A549 (cell line): ENCODE results near the gene TAX1BP1. TPM values are rescaled to one million over a fixed set of nuclear protein-coding genes. Genes with fewer than 3 reads are reported as not detected.

Experiments
- ATAC-seq, 2 experiments: fragments of 200-7000 bp in 1 of 2; fragments of >200 bp in 1 of 2; cut with Nextera tagmentation in 1 of 2; cut with Tn5 transposase in 1 of 2; 3 replicates each; pipeline versions ENCODE4 v1.8.0 to v1.9.1; 2018 to 2020; ENCODE audit warnings: mild to moderate bottlenecking in 1 of 2, moderate library complexity in 1 of 2
- CTCF ChIA-PET: fragments of 300-600 bp; sonication (Branson Sonifier 250); formaldehyde crosslinking; extraction: SDS; loops from one replicate; lab custom pipeline; 2021; ENCODE audit warnings: antibody characterized with exemption, inconsistent platforms; lab: Yijun Ruan, JAX
- POLR2A ChIA-PET: fragments of 350-600 bp; formaldehyde crosslinking; extraction: SDS; loops from one replicate; lab custom pipeline; 2021; ENCODE audit warnings: antibody characterized with exemption, inconsistent platforms; lab: Yijun Ruan, JAX
- DNase-seq, 2 experiments: peaks; one replicate each; pipeline versions ENCODE4 v3.0.0 to v3.0.0-alpha.2; 2011 to 2016; ENCODE audit warnings: low read depth in 1 of 2, low spot score in 1 of 2
- FAIRE-seq: peaks from 2 replicates; lab custom pipeline; 2011; peaks lifted over from hg19 to GRCh38; lab: Jason Lieb, UNC
- H3K27ac ChIP-seq, 2 experiments: fragments of >200 bp; sonication (Bioruptor Twin); formaldehyde crosslinking; 3 replicates each; pipeline ENCODE4 v1.5.1; 2016 to 2017
- H3K4me1 ChIP-seq: fragments of >200 bp; sonication (Bioruptor Twin); formaldehyde crosslinking; 3 replicates; pipeline ENCODE4 v1.6.1; 2016
- H3K4me2 ChIP-seq: fragments of >200 bp; sonication (Bioruptor Twin); formaldehyde crosslinking; 3 replicates; pipeline ENCODE4 v1.6.1; 2016
- H3K4me3 ChIP-seq: fragments of >200 bp; sonication (Bioruptor Twin); formaldehyde crosslinking; 3 replicates; pipeline ENCODE4 v1.5.1; 2016
- H3K9me3 ChIP-seq: fragments of >200 bp; sonication (Bioruptor Twin); formaldehyde crosslinking; 3 replicates; pipeline ENCODE4 v1.6.1; 2016
- CBX2 ChIP-seq: fragments of 200-600 bp; sonication (generic); IDR thresholded peaks from 2 replicates; pipeline ENCODE4 v1.6.1; 2016; ENCODE audit warnings: low read depth, mild to moderate bottlenecking, borderline replicate concordance
- CEBPB ChIP-seq, 2 experiments: fragments of >200 bp in 1 of 2; sonication (Bioruptor Twin) in 1 of 2; formaldehyde crosslinking in 1 of 2; IDR thresholded peaks; 2 replicates each; pipeline ENCODE4 v1.6.1; 2012 to 2016
- CHD2 ChIP-seq: fragments of 150-350 bp; IDR thresholded peaks from 2 replicates; pipeline ENCODE4 v1.6.1; 2014; ENCODE audit warnings: low read length; ENCODE audit not compliant: partially characterized antibody
- EHF ChIP-seq: fragments of 250-450 bp; sonication (Bioruptor Pico); IDR thresholded peaks from 2 replicates; pipeline ENCODE4 v1.5.0; 2020; ENCODE audit warnings: mild to moderate bottlenecking
- ELK1 ChIP-seq: fragments of 150-350 bp; IDR thresholded peaks from 2 replicates; pipeline ENCODE4 v1.6.1; 2014; ENCODE audit warnings: low read depth, mild to moderate bottlenecking, low read length
- EP300 ChIP-seq, 2 experiments: fragments of >200 bp; sonication (Bioruptor Twin); formaldehyde crosslinking; IDR thresholded peaks; 2 replicates in 1 of 2; 3 replicates in 1 of 2; pipeline ENCODE4 v1.6.1; 2016 to 2017
- ESRRA ChIP-seq: fragments of 150-350 bp; IDR thresholded peaks from 2 replicates; pipeline ENCODE4 v1.6.1; 2014; ENCODE audit warnings: mild to moderate bottlenecking, low read length, borderline replicate concordance
- FOSB ChIP-seq: fragments of 250-450 bp; sonication (Bioruptor Pico); IDR thresholded peaks from 2 replicates; pipeline ENCODE4 v1.5.0; 2020; ENCODE audit warnings: mild to moderate bottlenecking, moderate library complexity
- FOSL2 ChIP-seq, 2 experiments: fragments of 450-650 bp in 1 of 2; fragments of >200 bp in 1 of 2; sonication (Bioruptor Twin) in 1 of 2; formaldehyde crosslinking; IDR thresholded peaks; 2 replicates each; pipeline versions ENCODE4 v1.5.0 to v1.6.1; 2016 to 2020; ENCODE audit warnings: mild to moderate bottlenecking in 1 of 2, moderate library complexity in 1 of 2
- FOXS1 ChIP-seq: fragments of 250-450 bp; sonication (Bioruptor Pico); IDR thresholded peaks from 2 replicates; pipeline ENCODE4 v1.5.0; 2020; ENCODE audit warnings: mild to moderate bottlenecking, moderate library complexity
- GATA3 ChIP-seq: IDR thresholded peaks from 2 replicates; pipeline ENCODE4 v1.6.1; 2012; ENCODE audit warnings: borderline replicate concordance
- HOXA7 ChIP-seq: fragments of 250-450 bp; sonication (Bioruptor Pico); IDR thresholded peaks from 2 replicates; pipeline ENCODE4 v1.5.0; 2020; ENCODE audit warnings: mild to moderate bottlenecking, moderate library complexity
- JUNB ChIP-seq: fragments of >200 bp; sonication (Bioruptor Twin); formaldehyde crosslinking; IDR thresholded peaks from 2 replicates; pipeline ENCODE4 v1.6.1; 2016
- KDM1A ChIP-seq: fragments of 200-600 bp; sonication (generic); IDR thresholded peaks from 2 replicates; pipeline ENCODE4 v1.6.1; 2016; ENCODE audit warnings: low read depth, mild to moderate bottlenecking
- KDM5A ChIP-seq: fragments of 200-600 bp; sonication (generic); IDR thresholded peaks from 2 replicates; pipeline ENCODE4 v1.6.1; 2016; ENCODE audit warnings: antibody characterized with exemption, mild to moderate bottlenecking
- MAX ChIP-seq: IDR thresholded peaks from 2 replicates; pipeline ENCODE4 v1.6.1; 2012
- MAZ ChIP-seq: fragments of 150-350 bp; IDR thresholded peaks from 2 replicates; pipeline ENCODE4 v1.6.1; 2014; ENCODE audit warnings: antibody characterized with exemption, low read depth, low read length, borderline replicate concordance
- MYC ChIP-seq: IDR thresholded peaks from 2 replicates; pipeline ENCODE4 v1.6.1; 2012; ENCODE audit warnings: mild to moderate bottlenecking, inconsistent platforms, low read length, improper control_type of control experiment, borderline replicate concordance
- RARB ChIP-seq: fragments of 250-450 bp; sonication (Bioruptor Pico); IDR thresholded peaks from 2 replicates; pipeline ENCODE4 v1.8.0; 2021; ENCODE audit warnings: mild to moderate bottlenecking, moderate library complexity
- SMC3 ChIP-seq: fragments of >200 bp; sonication (Bioruptor Twin); formaldehyde crosslinking; IDR thresholded peaks from 3 replicates; pipeline ENCODE4 v1.6.1; 2018; ENCODE audit warnings: inconsistent platforms
- WGBS: methylation state at CpG from one replicate; pipeline ENCODE4 v1.1.6; 2017; ENCODE audit errors: missing lambda C conversion rate; 5-methylcytosine and 5-hydroxymethylcytosine counted together
- polyA plus RNA-seq, 4 experiments: library from polyadenylated mRNA; depleted of rRNA in 3 of 4; stranded (reverse); fragments of >200 nt; fragmentation: RNase III in 1 of 4; extraction: RNeasy Plus Mini Kit Qiagen cat#74134 plus additional on column Dnase treatment in 1 of 4; gene quantifications; 2 replicates in 3 of 4; 3 replicates in 1 of 4; pipeline ENCODE4 v1.2.3, GENCODE V29; 2011 to 2017
- TF ChIP-seq, protein P1 (sequence below): fragments of 250-450 bp; sonication (Bioruptor Pico); IDR thresholded peaks from 2 replicates; pipeline ENCODE4 v1.5.0; 2021; ENCODE audit warnings: mild to moderate bottlenecking, moderate library complexity, borderline replicate concordance
- TF ChIP-seq, protein P2 (sequence below): fragments of 200-600 bp; sonication (generic); IDR thresholded peaks from 2 replicates; pipeline ENCODE4 v1.6.1; 2016; ENCODE audit warnings: antibody characterized with exemption, mild to moderate bottlenecking, moderate library complexity
- TF ChIP-seq, protein P3 (sequence below): fragments of 450-650 bp; IDR thresholded peaks from 2 replicates; pipeline ENCODE4 v1.6.1; 2014; ENCODE audit warnings: antibody characterized with exemption

Gene TAX1BP1
- polyA plus RNA-seq, 2 of the 4 experiments (the other 2 are of a cell fraction): 105 to 180 TPM

- ChIA-PET POLR2A (no interaction called here), CTCF (interaction anchor here (1.4 to 2.7 kb wide), 3 partner anchors 226 to 487 kb away, joined by 4 to 6 read pairs (median 4); no protein-coding TSS in a partner anchor)
- 72% methylated on average over 4 of the region's 4 CpGs for WGBS
Observed at GRCh38 chr7:27695096-27695495, 44.9 kb upstream of the TAX1BP1 start.

DNA sequence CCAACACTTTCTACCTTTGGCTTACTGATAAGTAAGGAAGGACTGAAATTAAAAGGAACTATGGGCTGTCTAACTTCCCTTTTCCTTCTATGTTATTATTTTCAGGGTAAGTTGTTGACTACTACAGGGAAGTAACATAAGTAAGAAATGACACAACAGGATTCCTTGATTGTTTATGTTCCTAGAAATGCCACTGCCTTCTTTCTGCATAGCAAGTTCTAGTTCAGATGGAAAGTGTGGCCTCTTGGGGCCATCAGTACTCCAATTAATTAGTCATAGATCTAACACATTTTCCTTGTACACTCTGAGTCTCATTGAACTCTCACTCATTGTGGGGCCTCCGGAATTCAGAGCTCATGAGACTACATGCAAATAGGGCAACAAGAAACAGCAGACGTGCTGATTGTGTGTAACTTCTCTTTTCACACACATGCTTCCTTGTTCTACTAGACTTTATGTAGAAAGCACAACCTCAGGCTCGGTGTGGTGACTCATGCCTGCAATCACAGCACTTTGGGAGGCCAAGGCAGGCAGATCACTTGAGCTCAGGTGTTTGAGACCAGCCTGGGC lies 42.0 kb upstream of the TAX1BP1 start:
- H3K4me3 ChIP-seq: no peak overlapping the region
- H3K4me2 ChIP-seq: peak overlapping the region; percentile 34
- POLR2A ChIA-PET: no interaction called here
- FAIRE-seq (peak; percentile 59), ATAC-seq (peak; percentile 50 to 59; a peak in 4 of 6 replicates), DNase-seq (peak in 1 of 2 experiments; percentile 40)
- no peak for TF ChIP-seq HOXA7 (CRISPR knock-in tag)
- TF ChIP-seq EHF (CRISPR knock-in tag): no peak
- no peak for TF ChIP-seq EP300 (IDR thresholded peaks at IDR 0.05)
- TF ChIP-seq FOSL2 (IDR thresholded peaks at IDR 0.05): no peak
- peak; percentile 57; the same call in 1 of the 2 replicates for TF ChIP-seq FOSL2 (CRISPR knock-in tag; IDR thresholded peaks at IDR 0.05)
- TF ChIP-seq ELK1: no peak
- 0 out of 2 replicates have a peak, but pooled peaks have one; percentile 16 for TF ChIP-seq MYC
- CTCF ChIA-PET: interaction anchor here (1.1 to 1.8 kb wide), 4 partner anchors 8 to 25 kb away, joined by 3 to 6 read pairs (median 4); no protein-coding TSS in a partner anchor
- H3K4me1 ChIP-seq: peaks cover 23% of the 10 kb centered on the region
- peak overlapping the region in 1 of 2 experiments; percentile 0; a peak in 1 of 6 replicates for H3K27ac ChIP-seq
- WGBS: 50% methylated on average over 3 of the region's 3 CpGs
- no peaks in the 10 kb centered on the region for H3K9me3 ChIP-seq

More at GRCh38 chr7:27695096-27695495, 44.9 kb upstream of the TAX1BP1 start:
- H3K4me3 ChIP-seq: no peak overlapping the region
- FAIRE-seq (no peak), ATAC-seq (no peak), DNase-seq (no peak)
- TF ChIP-seq, protein P1, sequence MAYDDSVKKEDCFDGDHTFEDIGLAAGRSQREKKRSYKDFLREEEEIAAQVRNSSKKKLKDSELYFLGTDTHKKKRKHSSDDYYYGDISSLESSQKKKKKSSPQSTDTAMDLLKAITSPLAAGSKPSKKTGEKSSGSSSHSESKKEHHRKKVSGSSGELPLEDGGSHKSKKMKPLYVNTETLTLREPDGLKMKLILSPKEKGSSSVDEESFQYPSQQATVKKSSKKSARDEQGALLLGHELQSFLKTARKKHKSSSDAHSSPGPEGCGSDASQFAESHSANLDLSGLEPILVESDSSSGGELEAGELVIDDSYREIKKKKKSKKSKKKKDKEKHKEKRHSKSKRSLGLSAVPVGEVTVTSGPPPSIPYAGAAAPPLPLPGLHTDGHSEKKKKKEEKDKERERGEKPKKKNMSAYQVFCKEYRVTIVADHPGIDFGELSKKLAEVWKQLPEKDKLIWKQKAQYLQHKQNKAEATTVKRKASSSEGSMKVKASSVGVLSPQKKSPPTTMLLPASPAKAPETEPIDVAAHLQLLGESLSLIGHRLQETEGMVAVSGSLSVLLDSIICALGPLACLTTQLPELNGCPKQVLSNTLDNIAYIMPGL (CRISPR knock-in tag): no peak
- TF ChIP-seq RARB (CRISPR knock-in tag): no peak
- H3K4me1 ChIP-seq: peaks cover 23% of the 10 kb centered on the region
- no peak overlapping the region for H3K27ac ChIP-seq
- H3K4me2 ChIP-seq: no peak overlapping the region
- no peaks in the 10 kb centered on the region for H3K9me3 ChIP-seq

DNA sequence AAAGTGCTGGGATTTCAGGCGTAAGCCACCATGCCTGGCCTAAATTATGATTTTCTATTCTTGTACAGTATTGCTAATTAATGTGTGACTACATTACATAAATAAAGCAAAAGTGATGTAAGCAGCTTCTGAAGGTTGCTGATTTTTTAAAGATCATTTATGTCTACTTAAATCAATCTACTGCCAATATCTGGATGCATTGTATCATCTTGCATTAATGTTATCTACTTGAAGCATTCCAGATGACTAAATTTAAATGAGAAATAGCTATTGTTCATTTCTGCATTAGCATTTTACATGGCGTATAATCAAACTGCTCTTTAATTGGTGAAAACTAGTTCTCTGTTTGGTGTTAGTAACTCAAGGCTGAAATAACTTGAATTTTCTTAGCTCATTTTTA lies 40.2 kb upstream of the TAX1BP1 start:
- TF ChIP-seq GATA3: no peak
- no peak for TF ChIP-seq JUNB
- TF ChIP-seq FOSL2 (IDR thresholded peaks at IDR 0.05): no peak
- TF ChIP-seq FOSL2 (CRISPR knock-in tag; IDR thresholded peaks at IDR 0.05): no peak
- TF ChIP-seq CEBPB (IDR thresholded peaks at IDR 0.05): no peak
- no peak for TF ChIP-seq FOXS1
- TF ChIP-seq SMC3: no peak
- no peak for TF ChIP-seq MAX
- TF ChIP-seq CBX2: no peak
- TF ChIP-seq, protein P2, sequence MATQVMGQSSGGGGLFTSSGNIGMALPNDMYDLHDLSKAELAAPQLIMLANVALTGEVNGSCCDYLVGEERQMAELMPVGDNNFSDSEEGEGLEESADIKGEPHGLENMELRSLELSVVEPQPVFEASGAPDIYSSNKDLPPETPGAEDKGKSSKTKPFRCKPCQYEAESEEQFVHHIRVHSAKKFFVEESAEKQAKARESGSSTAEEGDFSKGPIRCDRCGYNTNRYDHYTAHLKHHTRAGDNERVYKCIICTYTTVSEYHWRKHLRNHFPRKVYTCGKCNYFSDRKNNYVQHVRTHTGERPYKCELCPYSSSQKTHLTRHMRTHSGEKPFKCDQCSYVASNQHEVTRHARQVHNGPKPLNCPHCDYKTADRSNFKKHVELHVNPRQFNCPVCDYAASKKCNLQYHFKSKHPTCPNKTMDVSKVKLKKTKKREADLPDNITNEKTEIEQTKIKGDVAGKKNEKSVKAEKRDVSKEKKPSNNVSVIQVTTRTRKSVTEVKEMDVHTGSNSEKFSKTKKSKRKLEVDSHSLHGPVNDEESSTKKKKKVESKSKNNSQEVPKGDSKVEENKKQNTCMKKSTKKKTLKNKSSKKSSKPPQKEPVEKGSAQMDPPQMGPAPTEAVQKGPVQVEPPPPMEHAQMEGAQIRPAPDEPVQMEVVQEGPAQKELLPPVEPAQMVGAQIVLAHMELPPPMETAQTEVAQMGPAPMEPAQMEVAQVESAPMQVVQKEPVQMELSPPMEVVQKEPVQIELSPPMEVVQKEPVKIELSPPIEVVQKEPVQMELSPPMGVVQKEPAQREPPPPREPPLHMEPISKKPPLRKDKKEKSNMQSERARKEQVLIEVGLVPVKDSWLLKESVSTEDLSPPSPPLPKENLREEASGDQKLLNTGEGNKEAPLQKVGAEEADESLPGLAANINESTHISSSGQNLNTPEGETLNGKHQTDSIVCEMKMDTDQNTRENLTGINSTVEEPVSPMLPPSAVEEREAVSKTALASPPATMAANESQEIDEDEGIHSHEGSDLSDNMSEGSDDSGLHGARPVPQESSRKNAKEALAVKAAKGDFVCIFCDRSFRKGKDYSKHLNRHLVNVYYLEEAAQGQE: no peak
- no peak for TF ChIP-seq FOSB (CRISPR knock-in tag)
- no peak for TF ChIP-seq MAZ
- TF ChIP-seq KDM1A: no peak
- no peak for TF ChIP-seq ESRRA
- TF ChIP-seq ELK1: no peak
- no peak for TF ChIP-seq KDM5A
- TF ChIP-seq, protein P3, sequence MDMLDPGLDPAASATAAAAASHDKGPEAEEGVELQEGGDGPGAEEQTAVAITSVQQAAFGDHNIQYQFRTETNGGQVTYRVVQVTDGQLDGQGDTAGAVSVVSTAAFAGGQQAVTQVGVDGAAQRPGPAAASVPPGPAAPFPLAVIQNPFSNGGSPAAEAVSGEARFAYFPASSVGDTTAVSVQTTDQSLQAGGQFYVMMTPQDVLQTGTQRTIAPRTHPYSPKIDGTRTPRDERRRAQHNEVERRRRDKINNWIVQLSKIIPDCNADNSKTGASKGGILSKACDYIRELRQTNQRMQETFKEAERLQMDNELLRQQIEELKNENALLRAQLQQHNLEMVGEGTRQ: no peak
- TF ChIP-seq CHD2: no peak
- Histone ChIP-seq H3K4me1 (peaks cover 12% of the 10 kb centered on the region), H3K9me3 (no peaks in the 10 kb centered on the region), H3K27ac (no peak overlapping the region), H3K4me2 (no peak overlapping the region), H3K4me3 (no peak overlapping the region)
- DNase-seq: no peak
- FAIRE-seq: no peak
- POLR2A ChIA-PET: no interaction called here
- CTCF ChIA-PET: interaction anchor here (0.8 to 1.0 kb wide), 3 partner anchors 9 to 464 kb away, joined by 3 read pairs; no protein-coding TSS in a partner anchor
- no peak for ATAC-seq
- WGBS: 95% methylated on average over 2 of the region's 2 CpGs
